Smooth muscle cell (in vitro differentiated cells): ENCODE results near the gene IL1RAPL2. TPM values are rescaled to one million over a fixed set of nuclear protein-coding genes. Genes with fewer than 3 reads are reported as not detected.

ENCODE experiments used
- DNase-seq: peaks from one replicate; lab custom pipeline; 2025; ENCODE audit not compliant: unreplicated experiment; lab: John Stamatoyannopoulos, UW
- H2AFZ ChIP-seq: fragments of 200-600 bp; sonication (generic); 2 replicates; pipeline ENCODE4 v1.6.0; 2016; ENCODE audit warnings: antibody characterized with exemption, low read depth, mild to moderate bottlenecking
- H3F3A ChIP-seq: fragments of 200-600 bp; sonication (generic); 2 replicates; pipeline ENCODE4 v1.6.0; 2017; ENCODE audit warnings: antibody characterized with exemption, low read depth
- H3K27ac ChIP-seq: fragments of 200-600 bp; sonication (generic); 2 replicates; pipeline ENCODE4 v1.5.1; 2016; ENCODE audit warnings: low read depth, mild to moderate bottlenecking
- H3K27me3 ChIP-seq: fragments of 200-600 bp; sonication (generic); 2 replicates; pipeline ENCODE4 v1.6.1; 2016; ENCODE audit warnings: low read depth, mild to moderate bottlenecking
- H3K36me3 ChIP-seq: fragments of 200-600 bp; sonication (generic); 2 replicates; pipeline ENCODE4 v1.5.1; 2016; ENCODE audit warnings: low read depth
- H3K4me1 ChIP-seq: fragments of 200-600 bp; sonication (generic); 2 replicates; pipeline ENCODE4 v1.5.1; 2016; ENCODE audit warnings: low read depth
- H3K4me2 ChIP-seq: fragments of 200-600 bp; sonication (generic); 2 replicates; pipeline ENCODE4 v1.6.0; 2016; ENCODE audit warnings: mild to moderate bottlenecking
- H3K4me3 ChIP-seq: fragments of 200-600 bp; sonication (generic); 2 replicates; pipeline ENCODE4 v1.5.1; 2016; ENCODE audit warnings: mild to moderate bottlenecking
- H3K79me2 ChIP-seq: fragments of 200-600 bp; sonication (generic); 2 replicates; pipeline ENCODE4 v1.6.0; 2016; ENCODE audit warnings: low read depth, mild to moderate bottlenecking
- H3K9ac ChIP-seq: fragments of 200-600 bp; sonication (generic); 2 replicates; pipeline ENCODE4 v1.6.0; 2016; ENCODE audit warnings: low read depth
- H3K9me3 ChIP-seq: fragments of 200-600 bp; sonication (generic); replicated peaks from 2 replicates; pipeline ENCODE4 v1.5.1; 2016; ENCODE audit warnings: low read depth
- H4K20me1 ChIP-seq: fragments of 200-600 bp; sonication (generic); 2 replicates; pipeline ENCODE4 v1.6.0; 2016; ENCODE audit warnings: low read depth
- WGBS: methylation state at CpG from one replicate; pipeline ENCODE4 v1.1.7; 2016; ENCODE audit warnings: low lambda C conversion rate; 5-methylcytosine and 5-hydroxymethylcytosine counted together
- polyA plus RNA-seq: library from polyadenylated mRNA; unstranded; fragments of >200 nt; fragmentation: Nextera tagmentation; extraction: Ambion mirVana; gene quantifications from 2 replicates; pipeline ENCODE4 v1.2.1, GENCODE V29; 2016
- total RNA-seq: library from RNA; depleted of rRNA; stranded (reverse); fragments of >200 nt; gene quantifications from 2 replicates; pipeline ENCODE4 v1.2.3, GENCODE V29; 2014
- TF ChIP-seq, protein P1 (sequence below): fragments of 200-600 bp; sonication (generic); IDR thresholded peaks from 2 replicates; pipeline ENCODE4 v1.5.1; 2017; ENCODE audit warnings: borderline replicate concordance, mild to moderate bottlenecking, antibody characterized with exemption; ENCODE audit not compliant: insufficient read depth, poor library complexity, severe bottlenecking

The IL1RAPL2 gene
- total and polyA plus RNA-seq, 2 experiments from 2014 or later, result not detected

DNA sequence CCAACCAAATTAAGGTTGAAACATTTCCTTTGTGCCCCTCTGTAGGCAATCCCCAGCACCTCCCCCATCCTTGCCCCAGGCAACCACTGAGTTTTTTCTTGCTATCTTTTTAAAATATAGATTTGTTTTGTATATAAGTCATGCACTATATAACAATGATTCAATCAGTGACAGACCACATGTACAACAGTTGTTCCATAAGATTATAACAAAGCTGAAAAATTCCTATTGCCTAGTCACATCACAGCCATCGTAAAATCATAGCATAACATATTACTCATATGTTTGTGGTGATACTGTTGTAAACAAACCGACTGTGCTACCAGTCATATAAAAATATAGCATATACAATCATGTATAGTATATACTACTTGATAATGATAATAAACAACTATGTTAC, 1044.4 kb downstream of the IL1RAPL2 start:
- H3K9me3 ChIP-seq, result no peaks in the 10 kb centered on the region
- TF ChIP-seq, protein P1, sequence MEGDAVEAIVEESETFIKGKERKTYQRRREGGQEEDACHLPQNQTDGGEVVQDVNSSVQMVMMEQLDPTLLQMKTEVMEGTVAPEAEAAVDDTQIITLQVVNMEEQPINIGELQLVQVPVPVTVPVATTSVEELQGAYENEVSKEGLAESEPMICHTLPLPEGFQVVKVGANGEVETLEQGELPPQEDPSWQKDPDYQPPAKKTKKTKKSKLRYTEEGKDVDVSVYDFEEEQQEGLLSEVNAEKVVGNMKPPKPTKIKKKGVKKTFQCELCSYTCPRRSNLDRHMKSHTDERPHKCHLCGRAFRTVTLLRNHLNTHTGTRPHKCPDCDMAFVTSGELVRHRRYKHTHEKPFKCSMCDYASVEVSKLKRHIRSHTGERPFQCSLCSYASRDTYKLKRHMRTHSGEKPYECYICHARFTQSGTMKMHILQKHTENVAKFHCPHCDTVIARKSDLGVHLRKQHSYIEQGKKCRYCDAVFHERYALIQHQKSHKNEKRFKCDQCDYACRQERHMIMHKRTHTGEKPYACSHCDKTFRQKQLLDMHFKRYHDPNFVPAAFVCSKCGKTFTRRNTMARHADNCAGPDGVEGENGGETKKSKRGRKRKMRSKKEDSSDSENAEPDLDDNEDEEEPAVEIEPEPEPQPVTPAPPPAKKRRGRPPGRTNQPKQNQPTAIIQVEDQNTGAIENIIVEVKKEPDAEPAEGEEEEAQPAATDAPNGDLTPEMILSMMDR, result no peak
- no peak overlapping the region for H3K9ac ChIP-seq
- H3K4me2 ChIP-seq, result no peak overlapping the region
- H3F3A ChIP-seq, result no peaks in the 10 kb centered on the region
- no peak for DNase-seq
- no peaks in the 10 kb centered on the region for H4K20me1 ChIP-seq
- H2AFZ ChIP-seq, result no peak overlapping the region
- no peak overlapping the region for H3K4me3 ChIP-seq
- H3K4me1 ChIP-seq, result no peaks in the 10 kb centered on the region
- H3K36me3 ChIP-seq, result no peaks in the 10 kb centered on the region
- no peaks in the 10 kb centered on the region for H3K27me3 ChIP-seq
- WGBS, result 53% methylated on average over 2 of the region's 2 CpGs
- H3K27ac ChIP-seq, result no peak overlapping the region
- H3K79me2 ChIP-seq, result no peaks in the 10 kb centered on the region

DNA sequence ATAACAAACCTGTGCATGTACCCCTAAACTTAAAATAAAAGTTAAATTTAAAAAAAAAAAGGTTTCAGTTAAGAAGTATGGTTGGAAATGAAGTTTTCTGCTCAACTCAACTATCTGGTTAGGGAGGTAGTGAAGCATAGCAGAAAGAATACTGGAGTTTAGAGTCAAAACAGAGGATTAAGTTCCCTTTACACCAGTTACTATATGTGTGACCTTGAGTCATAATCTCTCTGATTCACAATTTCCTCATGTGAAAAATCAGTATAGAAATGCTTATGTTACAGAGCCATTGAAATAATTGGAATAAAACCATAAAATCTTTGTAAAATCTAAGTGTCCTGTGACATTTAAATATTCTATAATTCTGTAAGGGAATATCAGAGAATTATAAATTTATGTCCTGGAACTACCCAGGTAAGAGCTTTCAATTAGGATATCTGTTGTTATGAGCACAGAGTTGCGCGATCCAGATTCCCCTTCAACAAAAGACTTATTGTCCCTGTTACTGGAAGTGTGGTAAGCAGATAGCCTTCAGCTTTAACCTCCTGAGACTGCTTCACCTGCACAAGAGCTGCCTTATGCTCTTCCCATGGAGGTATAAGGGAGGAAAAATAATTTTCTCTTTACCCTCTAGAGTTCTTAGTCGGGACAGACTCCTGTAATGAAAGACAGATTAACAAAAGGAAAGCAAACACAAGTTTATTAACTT, 1052.5 kb downstream of the IL1RAPL2 start:
- H3K9ac ChIP-seq, result no peak overlapping the region
- TF ChIP-seq, protein P1, result no peak

DNA sequence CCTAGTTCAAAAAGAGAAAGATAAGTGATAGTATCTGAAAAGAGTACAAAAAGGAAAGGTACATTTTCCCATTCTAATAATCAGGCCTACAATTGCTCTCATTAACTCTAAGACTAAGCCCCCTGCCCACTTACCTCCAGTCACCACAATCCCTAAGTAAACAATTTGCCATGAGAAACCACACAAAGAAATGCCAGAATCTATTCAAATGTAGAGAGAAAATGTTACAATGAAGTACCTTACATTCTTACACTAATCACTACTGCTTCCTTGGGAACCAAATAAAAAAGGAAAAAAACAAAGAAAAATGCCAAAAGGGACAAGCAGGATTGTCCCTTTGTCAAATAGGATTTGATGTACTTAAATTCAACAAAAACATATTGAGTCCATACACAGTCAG, 1068.2 kb downstream of the IL1RAPL2 start:
- Histone ChIP-seq H3K4me3 (no peak overlapping the region), H3K4me2 (no peak overlapping the region)
- TF ChIP-seq, protein P1, result no peak

More for the DNA sequence above, 1052.5 kb downstream of the IL1RAPL2 start:
- H3K4me3 ChIP-seq, result no peak overlapping the region
- no peaks in the 10 kb centered on the region for H3K9me3 ChIP-seq
- no peak for DNase-seq
- no peaks in the 10 kb centered on the region for H3K36me3 ChIP-seq
- H2AFZ ChIP-seq, result no peak overlapping the region
- no peaks in the 10 kb centered on the region for H3F3A ChIP-seq
- no peaks in the 10 kb centered on the region for H3K79me2 ChIP-seq
- H3K27me3 ChIP-seq, result no peaks in the 10 kb centered on the region
- 78% methylated on average over 3 of the region's 3 CpGs for WGBS
- no peaks in the 10 kb centered on the region for H4K20me1 ChIP-seq
- H3K4me1 ChIP-seq, result no peaks in the 10 kb centered on the region
- peak overlapping the region; percentile 24 for H3K27ac ChIP-seq
- H3K4me2 ChIP-seq, result no peak overlapping the region

DNA sequence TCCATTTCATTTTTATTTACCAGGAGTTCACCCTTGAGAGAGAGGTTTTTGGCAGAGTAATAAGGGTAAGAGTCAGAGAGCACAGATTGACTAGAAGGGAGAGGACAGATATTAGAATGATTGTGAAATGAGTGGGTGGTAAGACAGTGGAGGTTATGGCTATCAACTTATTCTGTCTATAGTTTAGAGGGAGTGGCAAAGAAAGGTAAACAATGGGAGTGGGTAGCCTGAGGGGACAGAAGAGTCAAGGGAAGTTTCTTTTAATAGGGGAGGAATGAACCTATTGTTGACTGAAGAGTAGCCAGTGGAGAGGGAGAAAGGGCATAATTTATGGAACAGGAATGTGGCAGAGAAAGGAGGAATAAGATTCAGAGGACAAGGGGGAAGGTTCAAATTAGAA, 1069.8 kb downstream of the IL1RAPL2 start:
- Histone ChIP-seq H3K4me2 (no peak overlapping the region), H3K4me3 (no peak overlapping the region), H3K27ac (no peak overlapping the region), H3K4me1 (no peaks in the 10 kb centered on the region), H3K9me3 (no peaks in the 10 kb centered on the region), H3K36me3 (no peaks in the 10 kb centered on the region), H3K9ac (no peak overlapping the region), H4K20me1 (no peaks in the 10 kb centered on the region), H3F3A (no peaks in the 10 kb centered on the region), H2AFZ (no peak overlapping the region), H3K79me2 (no peaks in the 10 kb centered on the region), H3K27me3 (no peaks in the 10 kb centered on the region)
- no peak for DNase-seq
- TF ChIP-seq, protein P1, result no peak

More for the DNA sequence above, 1068.2 kb downstream of the IL1RAPL2 start:
- H3K9me3 ChIP-seq, result no peaks in the 10 kb centered on the region
- no peaks in the 10 kb centered on the region for H3K4me1 ChIP-seq
- H4K20me1 ChIP-seq, result no peaks in the 10 kb centered on the region
- H3K27me3 ChIP-seq, result no peaks in the 10 kb centered on the region
- no peak overlapping the region for H2AFZ ChIP-seq
- H3K27ac ChIP-seq, result no peak overlapping the region
- H3K36me3 ChIP-seq, result no peaks in the 10 kb centered on the region
- no peak overlapping the region for H3K9ac ChIP-seq
- H3K79me2 ChIP-seq, result no peaks in the 10 kb centered on the region
- no peaks in the 10 kb centered on the region for H3F3A ChIP-seq
- DNase-seq, result no peak
